Stimulated activated CD4-positive, alpha-beta T cell treated with anti-CD3 and anti-CD28 coated beads, Interleukin-2, amount 100 ng/mL, for 24 hours (primary cell): Measurements from ENCODE around the gene THSD4.

Source experiments
- DNase-seq, 2 donors: peaks; one replicate each; pipeline ENCODE4 v3.0.0-alpha.2; 2020

The THSD4 gene

DNA sequence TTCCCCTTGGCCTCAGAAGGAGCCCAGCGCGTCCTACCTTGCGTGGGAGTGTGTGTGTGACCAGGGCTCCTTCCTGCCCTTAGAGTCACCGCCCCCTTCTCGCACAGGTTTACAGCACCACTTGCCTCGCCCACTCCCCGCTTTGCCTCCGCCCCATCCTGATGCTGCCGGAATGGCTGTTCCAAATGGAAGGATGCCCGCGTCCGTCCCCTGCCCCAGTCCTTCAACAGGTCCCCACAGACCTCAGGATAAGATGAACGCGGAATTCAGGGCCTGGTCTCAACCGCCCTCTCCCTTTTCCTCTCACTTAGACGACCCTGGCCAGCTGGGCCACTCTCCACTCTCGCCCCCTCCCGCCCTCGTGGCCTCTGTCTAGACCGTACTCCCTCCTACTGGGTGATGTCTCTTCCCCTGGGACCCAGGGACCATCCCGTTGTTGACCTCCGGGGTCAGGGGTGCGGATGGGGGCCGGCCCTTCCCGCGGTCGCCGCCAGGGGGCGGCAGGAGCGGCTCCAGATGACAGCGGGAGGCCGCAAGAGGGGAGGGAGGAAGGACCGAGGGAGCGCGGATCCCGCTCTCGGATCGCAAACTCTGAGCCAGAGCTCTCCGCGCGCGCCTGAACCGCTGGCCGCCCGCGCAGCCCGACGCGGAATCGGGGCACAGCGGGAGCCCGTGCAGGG is at the start of gene THSD4:
TSS of gene THSD4 (plus strand) at position 585 of the 680 bp plus-strand sequence.
- DNase-seq = peak; percentile 69 to 78

DNA sequence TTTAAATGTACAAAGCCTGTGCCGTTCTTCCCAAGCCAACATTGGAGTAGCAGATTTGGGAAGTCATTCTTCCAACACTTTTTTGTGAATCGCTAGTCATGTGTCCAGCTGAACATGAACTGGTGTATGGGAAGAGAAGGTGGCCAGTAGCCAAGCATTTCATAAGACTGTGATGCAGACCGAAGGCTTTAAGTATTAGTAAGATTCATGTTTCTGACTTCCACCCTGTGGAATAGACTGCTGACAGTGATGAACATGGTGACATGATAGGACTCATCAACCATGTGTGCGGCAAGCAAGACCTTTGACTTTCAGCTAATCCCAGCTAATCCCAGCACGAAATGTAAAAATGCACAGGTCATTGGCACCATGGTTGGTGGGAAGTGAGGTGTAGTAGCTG is 48.3 kb upstream of the THSD4 start:
- no peak for DNase-seq

DNA sequence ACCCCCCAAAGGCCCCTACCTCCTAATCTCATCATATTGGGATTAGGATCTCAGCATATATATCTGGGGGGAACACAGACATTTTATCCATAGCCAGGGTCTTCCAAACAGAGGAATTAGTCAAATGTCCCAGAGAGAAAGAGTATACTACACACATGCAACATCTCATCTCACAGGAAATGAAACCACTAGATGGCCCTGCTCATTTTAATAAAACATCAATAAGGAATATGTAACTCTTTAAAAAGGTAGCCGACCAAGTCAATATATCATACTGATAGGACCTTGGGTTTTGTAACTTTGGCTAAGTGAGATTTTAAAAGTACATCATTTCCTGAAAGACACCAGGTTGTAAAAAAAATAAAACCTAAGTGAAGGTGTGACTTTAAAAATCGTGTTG is 45.6 kb upstream of the THSD4 start:
- no peak for DNase-seq

DNA sequence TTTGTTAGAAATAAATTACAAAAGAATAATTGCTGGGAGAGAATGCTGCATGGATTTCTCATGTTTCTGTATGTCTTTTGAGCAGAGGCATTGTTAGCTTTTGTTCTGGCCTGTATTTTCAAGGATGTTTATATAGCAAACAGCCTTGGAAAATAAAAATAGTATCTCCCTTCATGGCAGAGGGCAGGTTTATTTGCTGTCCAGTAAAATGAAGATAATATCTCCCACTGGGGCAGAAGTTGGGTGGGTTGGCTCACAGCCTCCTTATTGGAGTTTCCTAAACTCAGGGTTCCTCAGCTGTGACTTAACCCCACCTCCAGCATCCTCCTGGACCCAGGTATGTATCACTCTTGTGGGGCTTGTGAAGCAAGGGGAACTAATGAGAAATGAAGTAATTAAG is 43.7 kb upstream of the THSD4 start:
- no peak for DNase-seq

DNA sequence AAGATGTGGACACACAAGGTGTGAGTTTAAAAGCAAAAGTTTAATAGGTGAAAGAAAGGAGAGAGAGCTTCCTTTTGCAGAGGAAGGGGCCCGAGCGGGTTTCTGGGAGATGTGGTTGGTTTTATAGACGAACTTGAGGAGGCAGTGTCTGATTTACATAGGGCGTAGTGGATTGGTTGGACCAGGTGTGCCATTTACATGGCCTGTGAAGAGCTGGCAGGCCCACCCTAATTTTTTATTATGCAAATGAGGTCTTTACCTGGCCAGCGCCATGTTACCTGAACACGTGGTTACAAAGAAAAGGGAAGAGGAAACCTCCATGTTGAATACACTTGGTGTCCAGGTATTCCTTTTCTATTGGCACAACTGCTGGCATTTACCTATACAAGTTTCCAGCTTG is 42.8 kb upstream of the THSD4 start:
- no peak for DNase-seq

DNA sequence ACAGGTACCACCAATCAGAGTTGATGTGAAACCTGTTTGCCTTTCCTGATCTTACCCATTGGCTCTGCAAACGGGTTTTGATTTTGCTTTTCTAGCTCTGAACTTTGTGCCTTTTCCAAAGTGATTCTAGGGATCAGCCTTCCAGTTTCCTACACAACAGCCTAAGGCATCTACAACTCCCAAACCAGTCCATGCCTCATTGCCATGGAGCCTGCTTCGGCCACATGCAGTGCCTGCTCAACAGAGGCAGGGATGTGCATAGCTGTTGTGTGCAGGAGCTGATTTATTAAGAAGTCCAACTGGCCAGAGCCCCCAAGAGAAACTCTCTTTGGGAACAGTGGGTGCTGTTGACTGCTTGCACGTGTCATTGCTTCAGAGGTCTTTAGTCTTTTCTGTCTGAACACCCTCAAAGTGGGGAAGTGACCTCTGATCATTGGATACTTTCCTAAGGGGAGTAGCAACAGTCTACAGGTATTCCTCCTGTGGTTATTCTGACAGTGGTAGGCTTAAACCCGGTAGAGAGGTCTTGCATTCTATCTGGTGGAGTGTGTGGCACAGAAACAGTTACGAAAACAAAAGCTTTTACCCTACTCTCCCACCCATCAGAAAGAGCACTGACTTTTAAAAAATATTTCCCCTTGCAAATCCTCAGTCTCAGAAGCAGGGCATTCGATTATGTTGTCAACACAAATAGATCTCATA is 36.6 kb upstream of the THSD4 start:
- DNase-seq = no peak

DNA sequence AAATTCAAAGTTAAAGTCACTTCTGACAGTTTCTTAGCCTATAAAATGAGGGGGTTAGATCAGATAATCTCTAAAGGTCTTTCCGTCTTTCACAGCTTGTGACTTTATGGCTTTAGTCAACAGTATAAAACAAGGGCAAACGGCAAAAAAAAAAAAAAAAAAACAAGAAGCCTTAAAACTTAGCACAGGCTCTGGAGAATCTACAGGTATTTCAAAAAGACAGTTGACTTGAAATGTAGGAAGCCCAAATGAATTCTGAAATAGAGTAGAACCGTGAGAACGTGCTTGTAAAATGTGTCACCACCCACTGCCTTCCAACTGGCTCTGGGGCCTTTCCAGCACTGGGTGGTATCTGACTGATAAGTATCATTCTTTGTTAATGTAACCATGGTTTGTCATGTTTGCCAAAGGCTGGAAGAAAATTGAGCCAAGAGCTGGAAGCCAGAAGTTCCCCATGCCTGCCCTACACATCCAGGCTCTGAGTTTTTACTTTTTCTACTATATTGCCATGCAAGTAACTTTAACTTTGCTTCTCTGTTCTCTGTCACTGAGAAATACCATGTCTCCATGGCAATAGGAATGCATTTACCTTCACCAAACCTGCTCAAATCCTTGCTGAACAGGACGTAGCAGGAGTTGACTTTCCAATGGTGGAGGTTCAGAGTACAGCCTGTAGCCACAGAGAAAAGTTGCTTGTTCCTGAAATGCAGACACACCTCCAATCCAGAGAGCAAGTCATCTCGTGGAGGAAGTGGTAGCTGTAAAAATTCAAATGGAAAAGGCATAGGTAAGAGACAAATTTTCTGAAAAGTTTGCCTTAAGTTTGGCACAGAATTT is 35.8 kb upstream of the THSD4 start:
- no peak for DNase-seq

DNA sequence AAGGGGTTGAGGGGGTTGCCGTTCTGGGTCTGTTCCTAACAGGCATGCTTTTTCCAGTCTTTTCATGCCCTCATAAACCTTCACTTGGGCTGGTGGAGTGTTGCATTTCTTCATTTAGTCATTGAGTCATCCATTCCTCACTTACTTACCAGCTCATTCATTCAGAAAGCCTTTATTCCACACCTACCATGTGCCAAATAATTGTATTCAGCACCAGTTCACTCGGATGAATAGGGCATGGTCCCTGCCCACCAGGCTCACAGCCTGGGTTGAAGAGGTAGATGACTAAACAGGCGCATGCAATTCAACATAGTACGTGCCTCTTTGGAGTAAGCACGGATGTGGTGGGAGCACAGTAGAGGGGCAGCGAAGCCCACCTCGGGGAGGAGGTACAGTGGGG is 35.1 kb upstream of the THSD4 start:
- DNase-seq = no peak

DNA sequence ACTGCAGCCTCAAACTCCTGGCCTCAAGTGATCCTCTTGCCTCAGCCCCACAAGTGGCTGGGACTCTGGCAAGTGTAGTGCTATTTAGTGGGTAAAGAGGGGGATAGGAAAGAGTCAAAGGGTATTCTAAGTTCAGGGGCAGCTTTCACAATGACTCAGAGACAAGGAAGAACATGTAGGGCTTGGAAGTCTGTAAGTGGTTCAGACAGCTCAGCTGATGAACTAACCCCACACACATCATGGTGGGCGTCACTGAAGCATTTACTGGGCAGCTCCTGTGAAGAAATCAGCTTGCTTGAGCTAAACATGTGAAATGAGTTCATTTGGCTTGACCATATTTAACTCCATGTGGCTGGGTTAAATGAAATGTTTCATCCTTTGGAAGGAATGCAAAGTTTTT is 34.6 kb upstream of the THSD4 start:
- no peak for DNase-seq

DNA sequence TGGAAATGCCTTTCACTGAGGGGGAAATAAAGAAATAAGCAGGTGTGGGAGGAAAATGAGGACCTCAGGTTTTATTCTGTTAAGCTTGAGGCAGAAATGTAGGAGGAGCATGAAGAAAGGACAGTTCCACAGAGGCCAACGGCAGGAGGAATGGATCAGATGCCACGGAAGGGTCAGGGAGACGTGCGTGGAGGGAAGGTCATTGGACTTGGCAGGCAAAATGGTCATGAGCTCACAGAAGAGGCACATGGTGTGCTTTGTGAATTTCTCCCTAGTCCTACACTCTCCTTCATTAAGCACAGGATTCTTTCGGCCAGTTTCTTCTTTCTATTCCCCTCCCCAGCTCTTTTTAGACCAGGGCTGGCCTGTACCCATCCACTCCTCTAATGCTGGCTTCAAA is 32.5 kb upstream of the THSD4 start:
- no peak for DNase-seq

DNA sequence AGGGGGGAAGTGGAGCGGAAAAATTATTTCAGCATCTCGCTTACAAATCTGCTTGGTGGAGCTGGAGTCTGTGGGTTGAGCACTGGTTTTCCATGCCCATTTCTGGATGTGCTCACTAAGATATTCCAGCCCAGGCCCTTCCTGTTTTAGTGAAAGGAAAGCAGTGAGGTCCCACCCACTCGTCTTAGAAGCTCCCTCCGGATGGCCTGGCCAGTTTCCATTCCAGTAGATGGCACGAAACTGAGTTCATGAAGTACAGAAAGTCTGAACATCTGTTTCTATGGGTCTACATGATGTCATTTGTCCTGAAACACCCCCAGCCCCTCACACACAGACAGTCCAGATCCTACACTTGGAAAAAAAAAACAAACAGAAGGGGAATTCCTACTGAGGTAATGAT is 31.9 kb upstream of the THSD4 start:
- no peak for DNase-seq

DNA sequence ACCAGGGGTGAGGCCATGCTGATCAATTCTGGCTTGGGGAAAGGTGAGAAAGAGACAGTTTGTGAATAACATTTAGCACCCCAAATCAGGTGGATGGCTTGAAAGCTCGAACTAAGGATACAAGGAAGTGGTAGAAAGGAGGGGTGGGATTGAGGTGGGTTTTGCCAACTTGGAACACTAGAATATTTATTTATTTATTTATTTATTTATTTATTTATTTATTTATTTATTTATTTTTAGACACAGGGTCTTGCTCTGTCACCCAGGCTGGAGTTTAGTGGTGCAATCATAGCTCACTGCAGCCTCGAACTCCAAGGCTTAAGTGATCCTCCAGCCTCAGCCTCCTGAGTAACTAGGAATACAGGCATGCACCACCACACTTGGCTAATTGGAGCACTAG is 31.0 kb upstream of the THSD4 start:
- DNase-seq = no peak

DNA sequence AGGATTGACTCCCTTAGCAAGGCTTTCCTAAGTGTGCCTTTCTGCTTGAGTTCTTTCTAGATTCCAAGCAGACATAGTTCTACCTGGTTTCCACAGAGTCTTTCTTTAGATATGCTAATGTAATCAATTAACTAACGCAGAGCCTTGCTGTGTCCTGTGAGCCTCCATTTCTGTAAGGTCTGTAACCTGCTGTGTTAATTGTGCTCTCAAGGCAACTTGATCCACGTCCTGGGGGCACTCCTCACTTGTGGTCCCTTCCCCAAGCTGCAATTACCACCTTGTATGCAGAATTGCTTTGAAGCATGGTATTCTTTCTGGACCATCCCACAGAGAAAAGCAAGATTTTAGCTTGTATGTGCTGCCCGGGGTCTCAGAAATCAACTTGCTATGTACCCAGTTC is 29.5 kb upstream of the THSD4 start:
- DNase-seq = no peak

DNA sequence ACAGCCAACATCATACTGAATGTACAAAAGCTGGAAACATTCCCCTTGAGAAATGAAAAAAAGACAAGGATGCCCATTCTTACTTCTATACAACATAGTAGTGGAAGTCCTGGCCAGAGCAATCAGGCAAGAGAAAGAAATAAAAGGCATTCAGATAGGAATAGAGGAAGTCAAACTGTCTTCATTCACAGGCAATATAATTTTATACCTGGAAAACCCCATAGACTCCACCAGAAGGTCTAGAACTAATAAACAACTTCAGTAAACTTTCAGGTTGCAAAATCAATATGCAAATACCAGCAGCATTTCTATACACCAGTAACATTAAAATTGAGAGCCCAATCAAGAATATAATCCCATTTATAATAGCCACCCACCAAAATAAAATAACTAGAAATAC is 27.1 kb upstream of the THSD4 start:
- DNase-seq = no peak

DNA sequence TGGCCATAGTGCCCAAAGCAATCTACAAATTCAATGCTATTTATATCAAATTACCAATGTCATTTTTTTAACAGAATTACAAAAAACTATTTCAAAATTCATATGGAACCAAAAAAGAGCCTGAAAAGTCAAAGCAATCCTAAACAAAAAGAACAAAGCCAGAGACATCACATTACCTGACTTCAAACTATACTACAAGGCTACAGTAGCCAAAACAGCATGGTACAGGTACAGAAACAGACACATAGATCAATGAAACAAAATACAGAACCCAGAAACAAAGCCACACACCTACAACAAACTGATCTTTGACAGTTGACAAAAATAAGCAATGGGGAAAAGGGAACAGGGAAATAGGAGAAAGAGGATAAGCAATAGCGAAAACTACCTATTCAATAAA is 26.6 kb upstream of the THSD4 start:
- DNase-seq = no peak

DNA sequence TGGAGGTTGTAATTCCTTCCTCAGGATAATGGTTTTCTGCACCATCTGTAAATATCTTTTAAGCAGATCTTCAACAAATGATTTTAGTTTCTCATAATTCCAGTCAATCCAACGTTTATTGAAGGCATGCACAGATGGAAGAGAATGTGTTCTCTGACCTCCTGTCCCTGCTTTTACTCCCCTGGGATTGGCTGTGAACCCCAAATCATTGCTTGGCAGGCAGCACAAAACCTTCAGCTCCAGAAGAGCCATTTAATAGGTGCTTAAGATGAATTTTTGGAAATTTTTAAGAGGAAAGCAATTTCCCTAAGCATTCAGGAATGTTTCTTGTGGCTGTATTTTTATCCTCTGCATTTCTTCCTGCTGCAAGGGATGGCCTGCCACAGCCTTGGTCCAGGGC is 25.5 kb upstream of the THSD4 start:
- DNase-seq = no peak

DNA sequence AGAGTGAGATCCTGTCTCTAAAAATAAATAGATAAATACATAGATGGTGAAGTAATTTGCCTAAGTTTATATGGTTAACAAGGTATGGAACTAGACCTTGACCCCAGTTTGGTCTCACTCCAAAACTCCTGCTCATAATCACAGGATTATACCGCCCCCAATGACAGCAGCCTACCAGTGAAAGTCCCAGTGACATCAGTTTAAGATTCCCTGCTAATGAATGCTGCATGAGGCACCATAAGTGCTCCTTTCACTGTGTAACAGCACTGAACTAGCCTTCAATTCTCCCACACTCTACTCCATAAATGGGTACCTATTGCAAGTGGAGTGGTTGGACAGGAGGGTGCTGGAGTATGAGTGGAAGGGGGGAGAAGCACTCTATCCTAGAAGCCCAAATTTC is 23.7 kb upstream of the THSD4 start:
- DNase-seq = no peak

DNA sequence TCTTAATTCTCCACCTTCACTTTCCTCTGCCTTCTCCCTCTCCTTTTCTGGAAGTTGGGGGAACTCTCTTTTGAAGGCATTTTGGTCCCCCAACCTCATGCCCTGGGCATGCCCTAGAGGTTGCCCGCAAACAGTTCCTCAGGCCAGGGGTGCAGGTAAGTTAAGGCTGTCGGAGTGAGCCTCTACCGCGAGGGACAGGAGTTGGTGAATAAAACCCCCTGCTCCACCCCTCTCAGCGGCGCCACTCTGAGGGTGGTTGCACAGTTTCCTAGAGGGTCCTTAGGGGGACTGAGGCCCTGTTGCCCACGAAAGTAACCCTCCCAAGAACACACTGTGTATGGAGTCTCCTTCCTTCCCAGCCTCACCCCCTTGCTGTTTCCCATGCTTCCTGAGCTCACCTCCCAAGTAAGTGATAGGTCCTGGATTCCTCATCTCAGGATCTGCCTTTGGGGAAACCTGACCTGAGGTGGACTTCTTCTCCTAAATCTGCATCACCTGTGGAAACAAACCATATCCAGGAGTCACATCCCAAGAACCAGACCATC is 23.1 kb upstream of the THSD4 start:
- DNase-seq = no peak

DNA sequence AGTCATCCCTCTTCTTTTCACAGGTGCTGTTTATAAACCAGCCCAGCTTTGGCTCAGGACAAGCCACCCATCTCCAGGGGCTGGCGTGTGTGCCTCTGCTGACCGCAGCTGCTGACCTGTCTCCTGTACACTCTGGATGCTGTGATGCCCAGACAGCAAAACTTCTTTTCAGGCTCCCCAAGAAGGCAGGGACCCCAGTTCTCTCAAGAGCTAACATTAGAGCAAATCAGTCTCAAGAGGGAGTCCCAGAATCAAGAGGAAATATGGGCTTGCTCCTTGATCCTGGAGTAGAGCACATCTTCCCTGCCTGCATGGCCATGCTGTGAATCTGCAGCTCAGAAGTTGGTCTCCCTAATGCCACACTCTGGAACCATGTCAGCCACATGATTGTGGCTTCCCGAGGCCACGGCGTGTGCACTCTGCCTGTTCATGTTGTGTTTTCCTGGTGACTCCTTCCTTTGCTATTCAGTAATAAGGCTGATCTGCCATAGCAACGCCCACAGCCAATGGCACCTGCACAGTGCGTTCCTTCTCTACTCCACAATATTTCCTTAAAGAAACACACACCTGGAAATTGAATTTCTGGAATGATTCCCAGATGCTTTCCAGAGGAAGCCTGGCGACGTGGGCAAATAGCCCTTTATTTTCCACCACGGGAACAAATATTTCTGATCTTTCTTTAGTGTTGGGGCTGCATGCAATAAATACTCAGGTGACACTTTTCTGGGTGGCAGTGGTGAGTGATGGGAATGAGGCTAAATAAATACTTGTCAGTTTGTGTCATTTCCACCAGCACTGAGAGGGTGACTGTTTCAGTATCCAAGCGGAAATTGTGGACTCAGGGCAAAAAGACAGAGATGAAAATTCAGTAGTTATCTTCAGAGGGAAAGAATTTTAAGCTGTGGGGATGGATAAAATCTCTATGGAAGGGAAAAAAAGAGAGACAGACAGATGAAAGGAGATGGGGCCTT is 21.9 kb upstream of the THSD4 start:
- no peak for DNase-seq

DNA sequence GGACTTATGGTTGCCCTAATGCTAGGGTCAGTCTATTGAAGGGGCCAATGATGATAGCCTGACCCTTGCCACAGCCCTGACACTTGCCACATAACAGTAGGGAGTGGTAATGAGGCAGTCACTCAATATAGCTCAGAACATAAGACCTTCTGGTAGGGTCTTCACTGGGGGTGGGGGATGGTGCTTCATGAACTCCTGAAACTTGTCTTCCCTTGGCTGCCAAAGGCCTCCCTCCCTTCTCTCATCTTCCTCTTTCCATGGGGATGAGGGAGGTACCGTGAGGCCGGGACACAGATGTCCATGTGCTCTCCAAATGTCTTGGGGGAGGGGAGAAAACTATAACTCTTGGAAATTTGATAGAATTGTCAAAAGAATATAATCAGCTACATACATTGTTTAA is 21.1 kb upstream of the THSD4 start:
- no peak for DNase-seq

DNA sequence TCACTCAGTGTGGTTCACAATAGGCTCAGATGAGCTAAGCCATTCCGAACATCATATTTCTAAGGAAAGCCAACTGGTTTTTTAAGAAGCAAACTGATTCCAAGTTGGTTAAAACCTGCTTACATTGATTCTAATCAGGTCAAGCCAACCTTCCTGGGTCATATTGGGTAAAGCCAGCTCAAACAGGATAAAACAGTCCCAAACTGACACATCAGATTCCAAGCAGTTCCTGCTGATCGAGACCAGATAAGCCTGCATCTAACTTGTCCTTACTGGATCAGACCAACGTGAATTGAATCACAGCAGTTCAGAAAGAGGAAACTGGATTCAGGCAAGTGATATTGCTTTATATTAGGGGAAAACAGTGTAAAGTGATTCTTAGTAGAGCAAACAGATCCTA is 18.6 kb upstream of the THSD4 start:
- DNase-seq = no peak

DNA sequence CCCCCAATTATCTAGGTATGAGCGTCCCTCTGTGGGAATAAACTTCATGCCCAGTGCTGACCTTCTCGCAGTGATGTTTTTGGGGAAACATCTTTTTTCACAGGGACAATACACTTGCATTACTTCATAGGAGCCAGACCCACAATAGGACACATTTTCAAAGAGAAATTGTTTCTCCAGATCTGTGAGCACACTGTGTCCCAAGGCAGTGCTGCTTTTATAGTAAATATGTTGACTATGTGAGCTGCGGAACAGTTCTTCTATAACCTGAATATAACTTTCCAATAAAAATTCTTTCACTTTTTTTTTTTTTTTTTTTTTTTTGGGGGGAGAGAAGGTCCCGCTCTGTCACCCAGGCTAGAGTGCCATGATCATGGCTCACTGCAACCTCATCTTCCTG is 17.4 kb upstream of the THSD4 start:
- no peak for DNase-seq

DNA sequence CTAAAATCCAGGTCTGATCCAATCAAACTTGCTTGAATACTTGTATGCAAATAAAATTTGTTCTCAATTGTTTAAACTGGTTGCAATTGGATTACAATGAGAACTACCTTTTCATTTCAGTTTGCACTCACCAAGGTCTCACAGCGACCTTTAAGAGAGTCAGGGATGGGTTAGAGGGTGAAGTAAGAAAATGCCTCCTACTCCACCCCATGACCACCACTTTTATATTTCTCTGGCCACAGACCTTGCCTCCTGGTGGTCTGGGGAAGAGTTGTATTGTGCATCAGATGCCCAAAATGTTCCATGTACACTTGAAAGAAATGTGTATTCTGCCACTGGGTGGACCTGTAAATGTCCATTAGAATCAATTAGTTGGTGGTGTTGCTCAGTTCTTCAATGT is 16.4 kb upstream of the THSD4 start:
- DNase-seq = no peak
